Right lobe of liver (tissue), 6 donors: ENCODE data around the gene ATP8B3. TPM values are rescaled to one million over a fixed set of nuclear protein-coding genes. Genes with fewer than 3 reads are reported as not detected.

Experiments
- ATAC-seq, 4 donors: fragments of 200-7000 bp; cut with Tn5 transposase; one replicate each; pipeline ENCODE4 v1.9.1; 2020; ENCODE audit warnings: mild to moderate bottlenecking in 4 of 4, moderate library complexity in 4 of 4
- DNase-seq, 3 donors: peaks; one replicate each; pipeline ENCODE4 v3.0.0-alpha.2; 2020
- H3K27ac ChIP-seq, 3 donors: fragments of 200-600 bp; one replicate each; pipeline ENCODE4 v1.8.0; 2022
- H3K27me3 ChIP-seq, 2 donors: fragments of 200-600 bp; one replicate each; pipeline ENCODE4 v1.8.0; 2022
- H3K36me3 ChIP-seq, 4 donors: fragments of 200-600 bp; sonication (generic) in 1 of 4; one replicate each; pipeline versions ENCODE4 v1.5.1 to v1.8.0; 2017 to 2022; ENCODE audit warnings: control low read depth in 1 of 4
- H3K4me1 ChIP-seq, 4 donors: fragments of 200-600 bp; sonication (generic) in 1 of 4; one replicate each; pipeline versions ENCODE4 v1.5.1 to v1.8.0; 2017 to 2022; ENCODE audit warnings: control low read depth in 1 of 4
- H3K4me3 ChIP-seq, 3 donors: fragments of 200-600 bp; one replicate each; pipeline ENCODE4 v1.8.0; 2022
- H3K9me3 ChIP-seq, 4 donors: fragments of 200-600 bp; sonication (generic) in 1 of 4; one replicate each; pipeline versions ENCODE4 v1.5.1 to v1.8.0; 2017 to 2022; ENCODE audit warnings: control low read depth in 1 of 4
- POLR2A ChIP-seq: fragments of 450-650 bp; IDR thresholded peaks from one replicate; pipeline ENCODE4 v1.6.1; 2017; ENCODE audit warnings: antibody characterized with exemption, mild to moderate bottlenecking
- WGBS: methylation state at CpG from one replicate; pipeline ENCODE4 v1.1.6; 2018; ENCODE audit warnings: low coverage, low lambda C conversion rate; ENCODE audit not compliant: insufficient coverage; ENCODE audit errors: missing lambda C conversion rate; 5-methylcytosine and 5-hydroxymethylcytosine counted together
- intact Hi-C, 2 donors: fragments of 100-400 bp; cut with DNase I; formaldehyde crosslinking; loops; one replicate each; pipeline versions ENCODE4 v1.11.2 to v1.14.1; 2022
- total RNA-seq, 6 experiments: library from RNA; depleted of rRNA in 2 of 6; stranded (reverse); fragments of >200 nt in 2 of 6; fragmentation: NEBNext Ultra II Directional in 3 of 6; extraction: Animal tissue kit (Norgen Biotek cat#: 25700) in 3 of 6; gene quantifications; one replicate each; pipeline versions ENCODE4 v1.1.0 to v1.2.4, GENCODE V29; 2016 to 2023
- TF ChIP-seq, protein P1 (sequence below), 4 donors: fragments of 200-600 bp in 3 of 4; fragments of 450-650 bp in 1 of 4; IDR thresholded peaks; one replicate each; pipeline versions ENCODE4 v1.5.1 to v1.8.0; 2016 to 2022; ENCODE audit warnings: antibody characterized with exemption in 4 of 4, mild to moderate bottlenecking in 2 of 4
- donor health status: DM: no; HTN: yes; CAD: no.
- donor health status: DM: no; HTN: no; CAD: no.
- donor health status: DM: no; HTN: no; CAD: no.
- donor health status: DM: no; HTN: yes; CAD: no.
- donor health status: DM: no; HTN: yes; CAD: no.

The ATP8B3 gene
- total RNA-seq, 6 experiments from 2014 or later: 0.86 to 5.7 (median 3.1) TPM

DNA sequence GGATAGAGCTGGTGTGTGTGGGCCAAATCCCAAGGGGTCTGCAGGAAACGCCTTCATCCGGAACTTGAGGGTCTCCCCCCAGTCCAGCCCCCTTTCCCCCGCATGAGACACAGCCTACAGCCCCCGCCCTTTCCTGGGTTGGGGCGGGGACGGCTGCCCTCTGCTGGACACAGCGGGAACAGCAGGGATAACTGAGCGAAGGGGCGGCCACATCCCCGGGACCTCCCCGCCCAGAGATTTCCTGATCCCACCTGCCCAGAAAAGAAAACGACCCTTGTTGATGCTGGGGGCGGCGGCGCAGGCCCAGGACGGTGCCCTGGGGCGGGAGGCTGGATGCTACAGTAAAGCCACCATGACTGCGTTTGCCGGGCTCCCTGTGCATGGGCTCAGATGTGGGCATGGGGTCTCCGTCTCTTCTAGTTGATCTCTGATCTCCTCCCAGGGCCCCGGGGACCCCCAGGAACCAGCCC lies 44.6 kb downstream of the ATP8B3 start:
- no peaks in the 10 kb centered on the region for H3K4me1 ChIP-seq
- TF ChIP-seq, protein P1, sequence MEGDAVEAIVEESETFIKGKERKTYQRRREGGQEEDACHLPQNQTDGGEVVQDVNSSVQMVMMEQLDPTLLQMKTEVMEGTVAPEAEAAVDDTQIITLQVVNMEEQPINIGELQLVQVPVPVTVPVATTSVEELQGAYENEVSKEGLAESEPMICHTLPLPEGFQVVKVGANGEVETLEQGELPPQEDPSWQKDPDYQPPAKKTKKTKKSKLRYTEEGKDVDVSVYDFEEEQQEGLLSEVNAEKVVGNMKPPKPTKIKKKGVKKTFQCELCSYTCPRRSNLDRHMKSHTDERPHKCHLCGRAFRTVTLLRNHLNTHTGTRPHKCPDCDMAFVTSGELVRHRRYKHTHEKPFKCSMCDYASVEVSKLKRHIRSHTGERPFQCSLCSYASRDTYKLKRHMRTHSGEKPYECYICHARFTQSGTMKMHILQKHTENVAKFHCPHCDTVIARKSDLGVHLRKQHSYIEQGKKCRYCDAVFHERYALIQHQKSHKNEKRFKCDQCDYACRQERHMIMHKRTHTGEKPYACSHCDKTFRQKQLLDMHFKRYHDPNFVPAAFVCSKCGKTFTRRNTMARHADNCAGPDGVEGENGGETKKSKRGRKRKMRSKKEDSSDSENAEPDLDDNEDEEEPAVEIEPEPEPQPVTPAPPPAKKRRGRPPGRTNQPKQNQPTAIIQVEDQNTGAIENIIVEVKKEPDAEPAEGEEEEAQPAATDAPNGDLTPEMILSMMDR (IDR thresholded peaks at IDR 0.05): peak; percentile 84 to 93 (median 88)
- TF ChIP-seq POLR2A: no peak
- H3K9me3 ChIP-seq: no peaks in the 10 kb centered on the region
- no peak overlapping the region for H3K4me3 ChIP-seq
- peak; percentile 62 to 84 (median 82) for ATAC-seq
- H3K27ac ChIP-seq: no peak overlapping the region
- peaks cover 0 to 19% of the 10 kb centered on the region in 2 donors for H3K27me3 ChIP-seq
- WGBS: 2% methylated on average over 9 of the region's 21 CpGs
- no peaks in the 10 kb centered on the region for H3K36me3 ChIP-seq
- DNase-seq: peak in 2 of 3 donors; percentile 47 to 57
- intact Hi-C loops: loop anchor here in 1 of 2 donors (5.0 to 10.0 kb wide), 3 partner anchors 80 to 223 kb away; no protein-coding TSS in a partner anchor

DNA sequence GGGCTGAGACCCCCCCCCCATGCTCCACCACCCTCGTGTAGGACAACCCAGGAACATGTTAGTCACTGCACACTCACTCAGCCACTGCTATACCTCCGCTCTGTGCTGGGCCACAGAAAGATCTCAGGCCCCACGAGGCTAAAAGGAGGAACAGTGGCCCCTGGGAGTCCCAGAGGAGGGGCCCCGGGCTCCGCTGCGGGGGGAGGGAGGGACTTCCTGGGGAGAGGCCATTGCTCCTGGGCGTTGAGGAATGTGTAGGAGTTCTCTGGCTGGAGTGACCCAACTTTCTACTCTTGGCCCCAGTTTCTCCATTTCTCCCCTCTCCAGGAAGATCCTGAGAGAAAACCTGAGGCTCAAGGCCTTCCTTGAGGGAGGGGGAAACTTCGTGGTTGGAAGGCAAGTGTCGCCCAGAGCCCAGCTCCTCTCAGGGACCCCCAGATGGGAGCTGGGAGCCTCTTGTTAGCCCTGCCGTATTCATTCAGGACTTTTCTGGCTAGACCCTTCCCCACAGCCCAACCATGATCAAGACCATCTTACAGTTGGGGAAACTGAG lies 45.2 kb downstream of the ATP8B3 start:
- H3K27me3 ChIP-seq: peaks cover 5 to 25% of the 10 kb centered on the region in 2 donors
- H3K36me3 ChIP-seq: no peaks in the 10 kb centered on the region
- WGBS: 14% methylated on average over 2 of the region's 10 CpGs
- intact Hi-C loops: loop anchor here in 1 of 2 donors (5.0 to 10.0 kb wide), 3 partner anchors 80 to 222 kb away; no protein-coding TSS in a partner anchor
- H3K9me3 ChIP-seq: no peaks in the 10 kb centered on the region
- no peak for DNase-seq
- H3K4me3 ChIP-seq: no peak overlapping the region
- H3K4me1 ChIP-seq: no peaks in the 10 kb centered on the region
- no peak overlapping the region for H3K27ac ChIP-seq
- no peak for TF ChIP-seq POLR2A
- TF ChIP-seq, protein P1 (IDR thresholded peaks at IDR 0.05): no peak
- ATAC-seq: no peak

DNA sequence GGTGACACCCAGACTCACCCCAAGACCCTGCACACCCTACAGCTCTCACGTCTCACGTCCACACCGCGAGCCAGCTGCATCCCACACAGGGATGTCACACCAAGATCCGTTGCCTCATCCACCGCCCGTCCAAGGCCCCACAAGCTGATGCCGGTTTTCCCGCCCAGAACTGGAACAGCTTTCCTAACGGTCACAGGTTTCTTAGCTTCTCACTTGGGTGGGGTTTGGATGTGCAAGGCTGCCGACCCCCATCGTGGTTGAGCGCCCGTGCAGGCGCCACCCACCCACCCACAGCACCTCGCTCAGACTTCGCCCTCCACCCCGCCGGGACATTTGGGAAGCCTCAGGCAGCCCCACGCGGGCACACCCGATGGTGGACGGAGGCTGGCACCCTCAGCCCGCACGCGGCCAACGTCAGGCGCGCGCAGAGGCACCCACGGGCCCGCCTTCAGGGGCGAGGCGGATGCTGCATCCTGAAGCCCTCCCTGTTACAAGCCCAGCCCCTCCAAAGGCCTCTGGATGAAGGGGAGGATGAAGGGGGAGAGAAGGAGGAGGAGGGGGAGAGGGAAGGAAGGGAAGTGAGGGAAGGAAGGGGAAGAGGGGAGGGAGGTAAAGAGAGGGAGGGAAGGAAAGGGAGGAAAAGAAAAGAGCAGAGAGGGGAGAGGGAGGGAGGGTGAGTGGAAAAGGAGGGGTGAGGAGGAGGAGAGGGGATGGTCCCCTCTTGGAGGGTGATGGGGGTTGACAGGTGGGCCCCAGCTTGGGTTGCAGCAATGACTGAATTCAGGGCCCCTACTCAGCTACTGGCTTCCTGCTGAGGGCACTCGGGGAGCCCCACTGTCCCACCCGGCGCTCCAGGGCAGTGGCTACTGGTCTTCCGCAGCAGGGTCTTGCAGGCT lies 45.9 kb downstream of the ATP8B3 start:
- ATAC-seq (no peak), DNase-seq (no peak)
- intact Hi-C loops: loop anchor here in 1 of 2 donors (5.0 to 10.0 kb wide), 3 partner anchors 79 to 221 kb away; no protein-coding TSS in a partner anchor
- no peak overlapping the region for H3K4me3 ChIP-seq
- H3K4me1 ChIP-seq: no peaks in the 10 kb centered on the region
- H3K27ac ChIP-seq: no peak overlapping the region
- TF ChIP-seq, protein P1 (IDR thresholded peaks at IDR 0.05): no peak
- TF ChIP-seq POLR2A: no peak
- no peaks in the 10 kb centered on the region for H3K36me3 ChIP-seq
- no peaks in the 10 kb centered on the region for H3K9me3 ChIP-seq
- H3K27me3 ChIP-seq: peaks cover 7 to 32% of the 10 kb centered on the region in 2 donors
- WGBS: 6% methylated on average over 26 of the region's 38 CpGs

DNA sequence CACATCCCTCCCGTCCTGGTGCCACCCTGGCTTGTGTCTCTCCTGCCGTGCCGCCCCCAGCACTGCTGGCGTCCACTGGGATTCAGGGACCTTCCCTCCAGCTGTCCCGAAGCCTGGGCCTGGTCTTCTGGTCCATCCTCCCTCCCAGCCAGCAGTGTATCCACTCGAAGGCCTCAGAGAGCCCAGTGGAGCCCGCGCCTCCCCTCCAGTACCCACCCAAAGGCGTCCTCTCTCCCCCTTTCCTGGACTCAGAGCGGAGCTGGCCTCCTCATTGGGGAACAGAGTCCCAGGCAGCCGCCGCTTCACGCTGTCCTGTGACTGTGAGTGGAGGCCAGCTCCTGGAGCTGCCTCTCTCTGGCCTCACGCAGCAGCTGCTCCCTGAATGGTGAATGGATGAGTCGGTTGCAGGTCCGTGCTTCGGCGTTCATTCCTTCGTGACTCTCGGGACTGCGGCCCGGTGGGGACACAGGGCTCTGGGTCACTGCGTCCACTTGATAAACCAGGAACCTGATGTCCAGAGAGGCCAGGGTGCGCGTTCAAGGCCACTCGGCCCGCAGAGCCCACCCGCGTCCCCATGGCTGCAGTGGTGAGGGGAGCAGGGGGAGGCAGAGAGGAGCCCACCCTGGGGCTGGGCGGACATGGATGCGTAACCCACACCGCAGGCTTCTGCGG lies 46.7 kb downstream of the ATP8B3 start:
- DNase-seq: no peak

More for the DNA sequence above, 46.7 kb downstream of the ATP8B3 start:
- H3K9me3 ChIP-seq: no peaks in the 10 kb centered on the region
- peaks cover 7 to 32% of the 10 kb centered on the region in 2 donors for H3K27me3 ChIP-seq
- intact Hi-C loops: loop anchor here in 1 of 2 donors (5.0 to 10.0 kb wide), 3 partner anchors 78 to 221 kb away; no protein-coding TSS in a partner anchor
- TF ChIP-seq, protein P1 (IDR thresholded peaks at IDR 0.05): no peak
- TF ChIP-seq POLR2A: no peak
- H3K4me3 ChIP-seq: no peak overlapping the region
- ATAC-seq: no peak
- H3K4me1 ChIP-seq: no peaks in the 10 kb centered on the region
- 21% methylated on average over 8 of the region's 33 CpGs for whole genome bisulfite sequencing
- no peak overlapping the region for H3K27ac ChIP-seq
- H3K36me3 ChIP-seq: no peaks in the 10 kb centered on the region
